Measurements from ENCODE around the gene HOXC4.

The HOXC4 gene

DNA sequence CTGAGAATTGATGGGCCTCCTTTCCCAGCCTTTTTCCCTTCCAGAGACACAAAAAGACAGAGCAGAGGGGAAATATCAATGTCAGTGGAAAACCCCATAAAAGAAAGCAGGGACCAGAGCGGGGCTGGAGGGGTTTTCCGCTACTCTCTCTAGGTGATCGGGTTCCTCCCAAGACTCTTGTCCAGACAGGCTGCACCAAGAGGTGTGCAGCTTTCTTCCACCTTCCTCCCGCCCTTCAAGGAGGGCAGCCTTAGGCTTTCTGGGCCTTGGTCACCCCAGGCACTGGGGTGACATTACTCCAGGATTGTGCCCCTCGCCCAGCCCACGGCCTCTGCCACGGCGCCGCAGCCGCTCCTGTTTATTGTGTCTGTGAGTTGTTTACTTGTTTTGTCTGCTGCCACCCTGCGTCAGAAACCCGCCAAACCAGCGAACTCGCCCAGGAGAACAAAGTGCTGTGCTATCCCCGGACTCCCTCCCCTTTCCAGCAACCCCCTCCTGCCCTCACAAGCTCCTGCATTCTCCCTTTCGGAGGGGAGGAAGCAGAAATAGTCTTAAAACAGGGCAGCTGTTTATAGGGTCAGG, 32.1 kb upstream of the HOXC4 start:
- peak overlapping the region; percentile 71 for H3K4me3 ChIP-seq (ENCODE audit: low read length)
- TF ChIP-seq, protein P1, sequence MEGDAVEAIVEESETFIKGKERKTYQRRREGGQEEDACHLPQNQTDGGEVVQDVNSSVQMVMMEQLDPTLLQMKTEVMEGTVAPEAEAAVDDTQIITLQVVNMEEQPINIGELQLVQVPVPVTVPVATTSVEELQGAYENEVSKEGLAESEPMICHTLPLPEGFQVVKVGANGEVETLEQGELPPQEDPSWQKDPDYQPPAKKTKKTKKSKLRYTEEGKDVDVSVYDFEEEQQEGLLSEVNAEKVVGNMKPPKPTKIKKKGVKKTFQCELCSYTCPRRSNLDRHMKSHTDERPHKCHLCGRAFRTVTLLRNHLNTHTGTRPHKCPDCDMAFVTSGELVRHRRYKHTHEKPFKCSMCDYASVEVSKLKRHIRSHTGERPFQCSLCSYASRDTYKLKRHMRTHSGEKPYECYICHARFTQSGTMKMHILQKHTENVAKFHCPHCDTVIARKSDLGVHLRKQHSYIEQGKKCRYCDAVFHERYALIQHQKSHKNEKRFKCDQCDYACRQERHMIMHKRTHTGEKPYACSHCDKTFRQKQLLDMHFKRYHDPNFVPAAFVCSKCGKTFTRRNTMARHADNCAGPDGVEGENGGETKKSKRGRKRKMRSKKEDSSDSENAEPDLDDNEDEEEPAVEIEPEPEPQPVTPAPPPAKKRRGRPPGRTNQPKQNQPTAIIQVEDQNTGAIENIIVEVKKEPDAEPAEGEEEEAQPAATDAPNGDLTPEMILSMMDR (IDR thresholded peaks at IDR 0.05; ENCODE audit: low read depth, low read length): peak; percentile 36
- no peak for TF ChIP-seq EZH2phosphoT487 (IDR thresholded peaks at IDR 0.05; ENCODE audit: low read depth)

GRCh38 chr12:54022960-54023884, 30.4 kb upstream of the HOXC4 start:
- H3K27me3 ChIP-seq (ENCODE audit: low read depth, low read length): no peaks in the 10 kb centered on the region
- H3K4me1 ChIP-seq (ENCODE audit: low read length): peaks cover 82% of the 10 kb centered on the region

More for the DNA sequence above, 32.1 kb upstream of the HOXC4 start:
- Histone ChIP-seq H3K4me2 (ENCODE audit: low read length) (peak overlapping the region; percentile 91), H3K36me3 (replicated peaks; ENCODE audit: low read depth, low read length) (no peaks in the 10 kb centered on the region), H4K20me1 (ENCODE audit: insufficient read depth, low read length) (no peaks in the 10 kb centered on the region), H3K27me3 (ENCODE audit: low read depth, low read length) (no peaks in the 10 kb centered on the region), H3K9me3 (ENCODE audit: insufficient read depth, low read length) (no peaks in the 10 kb centered on the region), H3K27ac (ENCODE audit: low read length) (peak overlapping the region; percentile 44; the same call in 1 of the 2 replicates), H3K9ac (ENCODE audit: low read length) (peak overlapping the region; percentile 65), H3K4me1 (ENCODE audit: low read length) (peaks cover 67% of the 10 kb centered on the region), H3K79me2 (ENCODE audit: low read length) (no peaks in the 10 kb centered on the region), H2AFZ (ENCODE audit: low read depth, low read length) (peak overlapping the region; percentile 66)

GRCh38 chr12:54024127-54024526, 29.5 kb upstream of the HOXC4 start:
- Histone ChIP-seq H3K9ac (ENCODE audit: low read length) (no peak overlapping the region), H3K4me3 (ENCODE audit: low read length) (no peak overlapping the region), H4K20me1 (ENCODE audit: insufficient read depth, low read length) (no peaks in the 10 kb centered on the region), H2AFZ (ENCODE audit: low read depth, low read length) (no peak overlapping the region), H3K27me3 (ENCODE audit: low read depth, low read length) (no peaks in the 10 kb centered on the region), H3K4me2 (ENCODE audit: low read length) (no peak overlapping the region), H3K9me3 (ENCODE audit: insufficient read depth, low read length) (no peaks in the 10 kb centered on the region), H3K79me2 (ENCODE audit: low read length) (no peaks in the 10 kb centered on the region), H3K4me1 (ENCODE audit: low read length) (peaks cover 76% of the 10 kb centered on the region), H3K27ac (ENCODE audit: low read length) (no peak overlapping the region), H3K36me3 (replicated peaks; ENCODE audit: low read depth, low read length) (no peaks in the 10 kb centered on the region)
- TF ChIP-seq, protein P1 (IDR thresholded peaks at IDR 0.05; ENCODE audit: low read depth, low read length): no peak
- no peak for TF ChIP-seq EZH2phosphoT487 (IDR thresholded peaks at IDR 0.05; ENCODE audit: low read depth)

More at GRCh38 chr12:54022960-54023884, 30.4 kb upstream of the HOXC4 start:
- Histone ChIP-seq H3K36me3 (replicated peaks; ENCODE audit: low read depth, low read length) (no peaks in the 10 kb centered on the region), H3K79me2 (ENCODE audit: low read length) (no peaks in the 10 kb centered on the region), H4K20me1 (ENCODE audit: insufficient read depth, low read length) (no peaks in the 10 kb centered on the region), H3K9ac (ENCODE audit: low read length) (no peak overlapping the region), H3K4me2 (ENCODE audit: low read length) (no peak overlapping the region), H3K27ac (ENCODE audit: low read length) (no peak overlapping the region), H3K4me3 (ENCODE audit: low read length) (no peak overlapping the region), H3K9me3 (ENCODE audit: insufficient read depth, low read length) (no peaks in the 10 kb centered on the region), H2AFZ (ENCODE audit: low read depth, low read length) (no peak overlapping the region)
- no peak for TF ChIP-seq EZH2phosphoT487 (IDR thresholded peaks at IDR 0.05; ENCODE audit: low read depth)
- TF ChIP-seq, protein P1 (IDR thresholded peaks at IDR 0.05; ENCODE audit: low read depth, low read length): no peak
